Stimulated activated memory B cell treated with anti-CD40 and anti-IgM and Interleukin-4, amounts not matched to agents 10 μg/mL and 1 μg/mL and 100 μg/mL, for 72 hours (primary cell): ENCODE measurements around the gene HIF3A.
A peak's percentile ranks its signal among the peaks of the same experiment; 100 is the strongest.
"Not testable (repeated sequence)": the region's sequence is repeated elsewhere in the genome, so short reads cannot be mapped to it uniquely, and the experiment has no call there.

Source experiments
- ATAC-seq: fragments of 150-1000 bp; cut with Tn5 transposase; 2 replicates; pipeline ENCODE4 v1.10.0; 2021
- H3K27ac Mint-ChIP-seq: one replicate; pipeline ENCODE4 v1.8.0; 2022; ENCODE audit warnings: mild to moderate bottlenecking, mixed read lengths
- H3K27me3 Mint-ChIP-seq: one replicate; pipeline ENCODE4 v1.8.0; 2022; ENCODE audit warnings: mixed read lengths
- H3K36me3 Mint-ChIP-seq: one replicate; pipeline ENCODE4 v1.8.0; 2022; ENCODE audit warnings: mixed read lengths
- H3K4me1 Mint-ChIP-seq: one replicate; pipeline ENCODE4 v1.8.0; 2022; ENCODE audit warnings: mixed read lengths
- H3K4me3 Mint-ChIP-seq: one replicate; pipeline ENCODE4 v1.8.0; 2022; ENCODE audit warnings: mild to moderate bottlenecking, moderate library complexity, mixed read lengths
- H3K9me3 Mint-ChIP-seq: one replicate; pipeline ENCODE4 v1.8.0; 2022; ENCODE audit warnings: mixed read lengths

Gene HIF3A

GRCh38 chr19:46296722-46297461 lies at the start of gene HIF3A:
TSS of gene HIF3A (plus strand) at chr19:46297042. CDS start at chr19:46297077, 35 bp downstream.
- H3K27me3 Mint-ChIP-seq, result peaks cover 45% of the 10 kb centered on the region
- no peak within 1 kb of the TSS for H3K27ac Mint-ChIP-seq
- no peaks in the 10 kb centered on the region for H3K9me3 Mint-ChIP-seq
- H3K4me3 Mint-ChIP-seq, result no peak within 1 kb of the TSS
- H3K4me1 Mint-ChIP-seq, result peaks cover 7% of the 10 kb centered on the region
- no peaks in the 10 kb centered on the region for H3K36me3 Mint-ChIP-seq
- ATAC-seq, result no peak

- H3K4me3 Mint-ChIP-seq, result no peak overlapping the region
- no peaks in the 10 kb centered on the region for H3K9me3 Mint-ChIP-seq
- peaks cover 48% of the 10 kb centered on the region for H3K27me3 Mint-ChIP-seq
- no peaks in the 10 kb centered on the region for H3K4me1 Mint-ChIP-seq
- no peak overlapping the region for H3K27ac Mint-ChIP-seq
- ATAC-seq, result no peak
- no peaks in the 10 kb centered on the region for H3K36me3 Mint-ChIP-seq
Observed at GRCh38 chr19:46250076-46250735, 46.6 kb upstream of the HIF3A start.

- Mint-ChIP-seq H3K36me3 (no peaks in the 10 kb centered on the region), H3K9me3 (no peaks in the 10 kb centered on the region), H3K27me3 (peaks cover 36% of the 10 kb centered on the region), H3K4me3 (no peak overlapping the region), H3K27ac (no peak overlapping the region), H3K4me1 (no peaks in the 10 kb centered on the region)
- ATAC-seq, result no peak
Observed at GRCh38 chr19:46251416-46251815, 45.4 kb upstream of the HIF3A start.

GRCh38 chr19:46254776-46255175 lies 42.1 kb upstream of the HIF3A start:
- Mint-ChIP-seq H3K27me3 (peaks cover 25% of the 10 kb centered on the region), H3K27ac (no peak overlapping the region), H3K4me3 (no peak overlapping the region), H3K9me3 (no peaks in the 10 kb centered on the region), H3K36me3 (no peaks in the 10 kb centered on the region), H3K4me1 (no peaks in the 10 kb centered on the region)
- ATAC-seq, result no peak

- H3K27me3 Mint-ChIP-seq, result peaks cover 36% of the 10 kb centered on the region
- no peaks in the 10 kb centered on the region for H3K36me3 Mint-ChIP-seq
- H3K4me3 Mint-ChIP-seq, result no peak overlapping the region
- ATAC-seq, result no peak
- no peaks in the 10 kb centered on the region for H3K9me3 Mint-ChIP-seq
- H3K4me1 Mint-ChIP-seq, result no peaks in the 10 kb centered on the region
- H3K27ac Mint-ChIP-seq, result no peak overlapping the region
Observed at GRCh38 chr19:46256855-46257254, 40.0 kb upstream of the HIF3A start.

GRCh38 chr19:46261501-46261900 lies 35.3 kb upstream of the HIF3A start:
- H3K9me3 Mint-ChIP-seq, ATAC-seq, H3K4me3 Mint-ChIP-seq, H3K27ac Mint-ChIP-seq, H3K36me3 Mint-ChIP-seq: not testable (repeated sequence)
- Mint-ChIP-seq H3K4me1 (peaks cover 12% of the 10 kb centered on the region), H3K27me3 (peaks cover 51% of the 10 kb centered on the region)

GRCh38 chr19:46262684-46263296 lies 34.1 kb upstream of the HIF3A start:
- not testable (repeated sequence) for H3K9me3 Mint-ChIP-seq, H3K36me3 Mint-ChIP-seq, H3K27ac Mint-ChIP-seq, H3K4me3 Mint-ChIP-seq
- peak; percentile 88 for ATAC-seq
- peaks cover 62% of the 10 kb centered on the region for H3K27me3 Mint-ChIP-seq
- H3K4me1 Mint-ChIP-seq, result peaks cover 12% of the 10 kb centered on the region

- Mint-ChIP-seq H3K4me1 (peaks cover 12% of the 10 kb centered on the region), H3K27me3 (peaks cover 64% of the 10 kb centered on the region)
- ATAC-seq, H3K27ac Mint-ChIP-seq, H3K4me3 Mint-ChIP-seq, H3K36me3 Mint-ChIP-seq, H3K9me3 Mint-ChIP-seq: not testable (repeated sequence)
Observed at GRCh38 chr19:46264801-46265200, 32.0 kb upstream of the HIF3A start.

GRCh38 chr19:46265217-46265828 lies 31.5 kb upstream of the HIF3A start:
- H3K9me3 Mint-ChIP-seq, result no peaks in the 10 kb centered on the region
- H3K36me3 Mint-ChIP-seq, result no peaks in the 10 kb centered on the region
- no peak overlapping the region for H3K4me3 Mint-ChIP-seq
- peak; percentile 65 for ATAC-seq
- H3K27ac Mint-ChIP-seq, result no peak overlapping the region
- H3K27me3 Mint-ChIP-seq, result peaks cover 59% of the 10 kb centered on the region
- peaks cover 12% of the 10 kb centered on the region for H3K4me1 Mint-ChIP-seq

GRCh38 chr19:46269101-46269500 lies 27.7 kb upstream of the HIF3A start:
- Mint-ChIP-seq H3K27me3 (peaks cover 41% of the 10 kb centered on the region), H3K9me3 (no peaks in the 10 kb centered on the region), H3K27ac (no peak overlapping the region), H3K4me3 (no peak overlapping the region), H3K4me1 (peaks cover 4% of the 10 kb centered on the region), H3K36me3 (no peaks in the 10 kb centered on the region)
- ATAC-seq, result no peak

- no peak overlapping the region for H3K4me3 Mint-ChIP-seq
Observed at GRCh38 chr19:46270521-46271256, 26.2 kb upstream of the HIF3A start.

GRCh38 chr19:46271481-46272197 lies 25.2 kb upstream of the HIF3A start:
- no peaks in the 10 kb centered on the region for H3K9me3 Mint-ChIP-seq
- H3K27me3 Mint-ChIP-seq, result peaks cover 27% of the 10 kb centered on the region
- no peak overlapping the region for H3K27ac Mint-ChIP-seq

More at GRCh38 chr19:46270521-46271256, 26.2 kb upstream of the HIF3A start:
- Mint-ChIP-seq H3K9me3 (no peaks in the 10 kb centered on the region), H3K36me3 (no peaks in the 10 kb centered on the region), H3K27ac (no peak overlapping the region), H3K27me3 (peaks cover 37% of the 10 kb centered on the region), H3K4me1 (no peaks in the 10 kb centered on the region)
- no peak for ATAC-seq

GRCh38 chr19:46273931-46274330 lies 22.9 kb upstream of the HIF3A start:
- not testable (repeated sequence) for H3K4me3 Mint-ChIP-seq, H3K36me3 Mint-ChIP-seq, H3K9me3 Mint-ChIP-seq, H3K27ac Mint-ChIP-seq, H3K27me3 Mint-ChIP-seq, ATAC-seq, H3K4me1 Mint-ChIP-seq

More at GRCh38 chr19:46271481-46272197, 25.2 kb upstream of the HIF3A start:
- H3K36me3 Mint-ChIP-seq, result no peaks in the 10 kb centered on the region
- no peaks in the 10 kb centered on the region for H3K4me1 Mint-ChIP-seq
- H3K4me3 Mint-ChIP-seq, result no peak overlapping the region
- peak; percentile 47 for ATAC-seq

- Mint-ChIP-seq H3K27ac (no peak overlapping the region), H3K36me3 (no peaks in the 10 kb centered on the region), H3K4me3 (no peak overlapping the region), H3K9me3 (no peaks in the 10 kb centered on the region), H3K27me3 (no peaks in the 10 kb centered on the region), H3K4me1 (no peaks in the 10 kb centered on the region)
- ATAC-seq, result no peak
Observed at GRCh38 chr19:46279177-46279576, 17.7 kb upstream of the HIF3A start.
